ENCODE measurements around the gene DAZAP1. TPM values are rescaled to one million over a fixed set of nuclear protein-coding genes. Genes with fewer than 3 reads are reported as not detected.
A peak's percentile ranks its signal among the peaks of the same experiment; 100 is the strongest.

The DAZAP1 gene
- total RNA-seq, 2 donors from 2014 or later = 233 to 282 TPM

DNA sequence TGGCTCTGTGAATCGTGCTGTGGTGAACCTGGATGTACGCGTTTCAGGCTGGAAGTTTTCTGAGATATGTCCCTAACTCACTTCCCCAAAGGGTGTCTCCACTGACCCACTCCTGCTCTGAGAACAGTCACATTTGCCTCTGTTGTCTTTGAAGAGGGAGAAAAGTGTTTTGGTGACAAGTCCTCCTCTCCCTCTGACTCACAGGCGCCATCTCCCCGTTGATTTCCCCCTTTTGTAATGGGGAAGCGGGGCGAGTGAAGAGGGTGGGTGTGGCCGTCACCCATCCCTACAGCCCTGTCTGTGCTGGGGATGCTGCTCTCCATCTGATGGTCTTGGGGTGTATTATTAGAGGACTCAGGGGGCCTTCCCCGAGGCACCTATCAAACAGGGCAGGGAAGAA is 52.1 kb downstream of the DAZAP1 start:
- no peak for DNase-seq (ENCODE audit: low spot score)
- no peak for ATAC-seq
- peaks cover 0 to 11% of the 10 kb centered on the region in 2 donors for H3K27me3 Mint-ChIP-seq
- H3K36me3 Mint-ChIP-seq = no peaks in the 10 kb centered on the region
- no peaks in the 10 kb centered on the region for H3K9me3 Mint-ChIP-seq
- peaks cover 0 to 5% of the 10 kb centered on the region in 2 donors for H3K4me1 Mint-ChIP-seq (ENCODE audit: low read depth in 2 of 2)
- H3K4me3 Mint-ChIP-seq = no peak overlapping the region
- H3K27ac Mint-ChIP-seq = no peak overlapping the region

DNA sequence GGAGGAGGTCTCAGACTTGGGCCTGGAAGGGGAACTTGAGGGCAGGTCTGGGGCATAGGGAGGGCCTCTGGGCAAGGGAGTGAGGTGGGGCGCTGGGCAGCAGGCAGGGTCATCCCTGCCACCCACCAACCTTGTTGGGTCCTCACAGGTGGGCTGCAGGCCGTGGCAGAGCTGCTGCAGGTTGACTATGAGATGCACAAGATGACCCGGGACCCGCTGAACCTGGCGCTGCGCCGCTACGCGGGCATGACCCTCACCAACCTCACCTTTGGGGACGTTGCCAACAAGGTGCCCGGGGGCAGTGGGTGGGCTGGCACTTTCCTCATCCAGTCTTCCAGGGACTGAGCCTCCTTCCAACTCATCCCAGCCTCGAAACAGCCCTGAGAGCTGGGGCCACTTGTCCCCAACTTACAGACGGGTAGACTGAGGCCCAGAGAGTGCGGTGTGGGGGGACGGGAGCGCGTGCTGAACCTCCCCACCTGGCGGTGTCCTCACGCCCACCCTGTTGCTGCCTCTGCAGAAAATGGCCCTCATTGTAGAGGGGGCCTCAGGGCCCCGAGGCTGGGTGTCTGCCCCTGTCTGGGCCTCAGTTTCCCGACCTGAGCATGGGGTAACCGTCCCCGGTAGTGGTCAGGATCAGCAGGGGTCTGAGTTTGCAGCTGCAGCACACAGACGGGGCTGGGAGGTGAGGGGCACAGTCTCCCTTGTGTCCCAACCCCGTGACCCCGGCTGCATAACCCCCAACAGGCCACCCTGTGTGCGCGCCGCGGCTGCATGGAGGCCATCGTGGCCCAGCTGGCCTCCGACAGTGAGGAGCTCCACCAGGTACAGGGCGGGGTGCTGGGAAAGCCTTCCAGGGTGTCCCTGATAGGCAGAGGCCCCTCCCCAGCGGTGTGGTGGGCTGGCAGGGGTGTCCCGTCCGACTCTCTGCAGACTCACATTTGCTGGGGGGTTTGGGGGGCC is 52.9 kb downstream of the DAZAP1 start:
- Mint-ChIP-seq H3K9me3 (no peaks in the 10 kb centered on the region), H3K36me3 (no peaks in the 10 kb centered on the region), H3K4me3 (no peak overlapping the region), H3K27me3 (peaks cover 0 to 9% of the 10 kb centered on the region in 2 donors), H3K27ac (no peak overlapping the region), H3K4me1 (ENCODE audit: low read depth in 2 of 2) (peaks cover 0 to 5% of the 10 kb centered on the region in 2 donors)
- ATAC-seq (no peak), DNase-seq (ENCODE audit: low spot score) (no peak)

DNA sequence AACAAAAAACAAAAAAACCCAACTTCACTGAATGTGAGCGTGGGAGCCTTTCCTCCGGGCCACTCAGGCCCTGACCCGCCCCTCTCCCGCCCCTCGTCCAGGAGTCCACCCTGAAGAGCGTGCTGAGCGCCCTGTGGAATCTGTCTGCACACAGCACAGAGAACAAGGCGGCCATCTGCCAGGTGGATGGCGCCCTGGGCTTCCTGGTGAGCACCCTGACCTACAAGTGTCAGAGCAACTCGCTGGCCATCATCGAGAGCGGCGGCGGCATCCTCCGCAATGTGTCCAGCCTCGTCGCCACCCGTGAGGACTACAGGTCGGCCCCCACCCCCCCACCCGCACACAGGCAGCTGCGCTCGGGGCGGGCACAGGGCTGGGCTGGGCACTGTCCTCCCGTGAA is 54.5 kb downstream of the DAZAP1 start:
- Mint-ChIP-seq H3K4me3 (no peak overlapping the region), H3K4me1 (ENCODE audit: low read depth in 2 of 2) (no peaks in the 10 kb centered on the region), H3K27ac (no peak overlapping the region), H3K9me3 (no peaks in the 10 kb centered on the region), H3K27me3 (peaks cover 0 to 4% of the 10 kb centered on the region in 2 donors), H3K36me3 (no peaks in the 10 kb centered on the region)
- no peak for ATAC-seq
- no peak for DNase-seq (ENCODE audit: low spot score)

DNA sequence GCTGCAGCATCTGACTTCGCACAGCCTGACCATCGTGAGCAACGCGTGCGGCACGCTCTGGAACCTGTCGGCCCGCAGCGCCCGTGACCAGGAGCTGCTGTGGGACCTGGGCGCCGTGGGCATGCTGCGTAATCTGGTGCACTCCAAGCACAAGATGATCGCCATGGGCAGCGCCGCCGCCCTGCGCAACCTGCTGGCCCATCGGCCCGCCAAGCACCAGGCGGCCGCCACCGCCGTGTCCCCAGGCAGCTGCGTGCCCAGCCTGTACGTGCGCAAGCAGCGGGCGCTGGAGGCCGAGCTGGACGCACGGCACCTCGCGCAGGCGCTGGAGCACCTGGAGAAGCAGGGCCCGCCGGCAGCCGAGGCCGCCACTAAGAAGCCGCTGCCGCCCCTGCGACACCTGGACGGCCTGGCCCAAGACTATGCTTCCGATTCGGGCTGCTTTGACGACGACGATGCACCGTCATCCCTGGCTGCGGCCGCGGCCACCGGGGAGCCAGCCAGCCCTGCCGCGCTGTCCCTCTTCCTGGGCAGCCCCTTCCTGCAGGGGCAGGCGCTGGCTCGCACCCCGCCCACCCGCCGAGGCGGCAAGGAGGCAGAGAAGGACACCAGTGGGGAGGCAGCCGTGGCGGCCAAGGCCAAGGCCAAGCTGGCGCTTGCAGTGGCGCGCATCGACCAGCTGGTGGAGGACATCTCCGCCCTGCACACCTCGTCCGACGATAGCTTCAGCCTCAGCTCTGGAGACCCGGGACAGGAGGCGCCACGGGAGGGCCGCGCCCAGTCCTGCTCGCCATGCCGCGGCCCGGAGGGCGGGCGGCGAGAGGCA is 58.0 kb downstream of the DAZAP1 start:
- ATAC-seq = peak; percentile 50 to 68
- no peak for DNase-seq (ENCODE audit: low spot score)
- Mint-ChIP-seq H3K27me3 (no peaks in the 10 kb centered on the region), H3K9me3 (no peaks in the 10 kb centered on the region), H3K27ac (no peak overlapping the region), H3K4me1 (ENCODE audit: low read depth in 2 of 2) (peaks cover 0 to 3% of the 10 kb centered on the region in 2 donors), H3K36me3 (no peaks in the 10 kb centered on the region), H3K4me3 (no peak overlapping the region)

DNA sequence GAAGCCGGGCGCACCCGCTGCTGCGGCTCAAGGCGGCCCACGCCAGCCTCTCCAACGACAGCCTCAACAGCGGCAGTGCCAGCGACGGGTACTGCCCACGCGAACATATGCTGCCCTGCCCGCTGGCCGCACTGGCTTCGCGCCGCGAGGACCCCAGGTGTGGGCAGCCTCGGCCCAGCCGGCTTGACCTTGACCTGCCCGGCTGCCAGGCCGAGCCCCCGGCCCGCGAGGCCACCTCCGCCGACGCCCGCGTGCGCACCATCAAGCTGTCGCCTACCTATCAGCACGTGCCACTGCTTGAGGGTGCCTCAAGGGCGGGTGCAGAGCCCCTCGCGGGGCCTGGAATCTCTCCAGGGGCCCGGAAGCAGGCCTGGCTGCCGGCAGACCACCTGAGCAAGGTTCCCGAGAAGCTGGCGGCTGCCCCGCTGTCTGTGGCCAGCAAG is 58.7 kb downstream of the DAZAP1 start:
- H3K4me1 Mint-ChIP-seq (ENCODE audit: low read depth in 2 of 2) = peaks cover 0 to 3% of the 10 kb centered on the region in 2 donors
- ATAC-seq (no peak), DNase-seq (ENCODE audit: low spot score) (no peak)
- no peak overlapping the region for H3K27ac Mint-ChIP-seq
- H3K4me3 Mint-ChIP-seq = no peak overlapping the region
- no peaks in the 10 kb centered on the region for H3K36me3 Mint-ChIP-seq
- no peaks in the 10 kb centered on the region for H3K9me3 Mint-ChIP-seq
- H3K27me3 Mint-ChIP-seq = no peaks in the 10 kb centered on the region

DNA sequence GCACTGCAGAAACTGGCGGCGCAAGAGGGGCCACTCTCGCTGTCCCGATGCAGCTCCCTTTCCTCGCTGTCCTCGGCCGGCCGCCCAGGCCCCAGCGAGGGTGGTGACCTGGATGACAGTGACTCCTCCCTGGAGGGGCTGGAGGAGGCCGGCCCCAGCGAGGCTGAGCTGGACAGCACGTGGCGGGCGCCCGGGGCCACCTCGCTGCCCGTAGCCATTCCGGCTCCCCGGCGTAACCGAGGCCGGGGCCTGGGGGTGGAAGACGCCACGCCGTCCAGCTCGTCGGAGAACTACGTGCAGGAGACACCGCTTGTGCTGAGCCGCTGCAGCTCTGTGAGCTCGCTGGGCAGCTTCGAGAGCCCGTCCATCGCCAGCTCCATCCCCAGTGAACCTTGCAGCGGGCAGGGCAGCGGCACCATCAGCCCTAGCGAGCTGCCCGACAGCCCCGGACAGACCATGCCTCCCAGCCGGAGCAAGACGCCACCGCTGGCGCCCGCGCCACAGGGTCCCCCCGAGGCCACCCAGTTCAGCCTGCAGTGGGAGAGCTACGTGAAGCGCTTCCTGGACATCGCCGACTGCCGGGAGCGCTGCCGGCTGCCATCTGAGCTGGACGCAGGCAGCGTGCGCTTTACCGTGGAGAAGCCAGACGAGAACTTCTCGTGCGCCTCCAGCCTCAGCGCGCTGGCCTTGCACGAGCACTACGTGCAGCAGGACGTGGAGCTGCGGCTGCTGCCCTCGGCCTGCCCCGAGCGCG is 59.3 kb downstream of the DAZAP1 start:
- Mint-ChIP-seq H3K27ac (no peak overlapping the region), H3K4me3 (no peak overlapping the region), H3K27me3 (no peaks in the 10 kb centered on the region), H3K36me3 (no peaks in the 10 kb centered on the region), H3K4me1 (ENCODE audit: low read depth in 2 of 2) (peaks cover 0 to 3% of the 10 kb centered on the region in 2 donors), H3K9me3 (no peaks in the 10 kb centered on the region)
- no peak for ATAC-seq
- no peak for DNase-seq (ENCODE audit: low spot score)

DNA sequence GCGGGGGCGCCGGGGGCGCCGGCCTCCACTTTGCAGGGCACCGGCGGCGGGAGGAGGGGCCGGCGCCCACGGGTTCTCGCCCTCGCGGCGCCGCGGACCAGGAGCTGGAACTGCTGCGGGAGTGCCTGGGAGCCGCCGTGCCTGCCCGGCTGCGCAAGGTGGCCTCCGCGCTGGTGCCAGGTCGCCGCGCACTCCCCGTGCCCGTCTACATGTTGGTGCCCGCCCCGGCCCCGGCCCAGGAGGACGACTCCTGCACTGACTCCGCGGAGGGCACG is 59.8 kb downstream of the DAZAP1 start:
- Mint-ChIP-seq H3K4me1 (ENCODE audit: low read depth in 2 of 2) (peaks cover 0 to 5% of the 10 kb centered on the region in 2 donors), H3K9me3 (no peaks in the 10 kb centered on the region), H3K27me3 (no peaks in the 10 kb centered on the region), H3K27ac (no peak overlapping the region), H3K4me3 (no peak overlapping the region), H3K36me3 (no peaks in the 10 kb centered on the region)
- ATAC-seq = no peak
- no peak for DNase-seq (ENCODE audit: low spot score)

DNA sequence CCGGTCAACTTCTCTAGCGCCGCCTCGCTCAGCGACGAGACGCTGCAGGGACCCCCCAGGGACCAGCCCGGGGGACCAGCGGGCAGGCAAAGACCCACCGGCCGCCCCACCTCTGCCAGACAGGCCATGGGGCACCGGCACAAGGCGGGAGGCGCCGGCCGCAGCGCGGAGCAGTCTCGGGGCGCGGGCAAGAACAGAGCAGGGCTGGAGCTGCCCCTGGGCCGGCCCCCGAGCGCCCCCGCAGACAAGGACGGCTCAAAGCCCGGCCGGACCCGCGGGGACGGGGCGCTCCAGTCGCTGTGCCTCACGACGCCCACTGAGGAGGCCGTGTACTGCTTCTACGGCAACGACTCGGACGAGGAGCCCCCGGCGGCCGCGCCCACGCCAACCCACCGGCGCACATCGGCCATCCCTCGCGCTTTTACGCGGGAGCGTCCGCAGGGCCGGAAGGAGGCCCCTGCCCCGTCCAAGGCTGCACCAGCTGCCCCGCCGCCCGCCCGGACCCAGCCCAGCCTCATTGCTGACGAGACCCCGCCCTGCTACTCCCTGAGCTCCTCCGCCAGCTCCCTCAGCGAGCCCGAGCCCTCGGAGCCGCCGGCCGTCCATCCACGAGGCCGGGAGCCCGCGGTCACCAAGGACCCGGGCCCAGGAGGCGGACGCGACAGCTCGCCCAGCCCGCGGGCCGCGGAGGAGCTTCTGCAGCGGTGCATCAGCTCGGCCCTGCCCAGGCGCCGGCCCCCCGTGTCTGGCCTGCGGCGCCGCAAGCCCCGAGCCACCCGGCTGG is 60.3 kb downstream of the DAZAP1 start:
- ATAC-seq (no peak), DNase-seq (ENCODE audit: low spot score) (no peak)
- Mint-ChIP-seq H3K4me3 (no peak overlapping the region), H3K27ac (no peak overlapping the region), H3K27me3 (no peaks in the 10 kb centered on the region), H3K9me3 (no peaks in the 10 kb centered on the region), H3K4me1 (ENCODE audit: low read depth in 2 of 2) (peaks cover 0 to 5% of the 10 kb centered on the region in 2 donors), H3K36me3 (no peaks in the 10 kb centered on the region)

DNA sequence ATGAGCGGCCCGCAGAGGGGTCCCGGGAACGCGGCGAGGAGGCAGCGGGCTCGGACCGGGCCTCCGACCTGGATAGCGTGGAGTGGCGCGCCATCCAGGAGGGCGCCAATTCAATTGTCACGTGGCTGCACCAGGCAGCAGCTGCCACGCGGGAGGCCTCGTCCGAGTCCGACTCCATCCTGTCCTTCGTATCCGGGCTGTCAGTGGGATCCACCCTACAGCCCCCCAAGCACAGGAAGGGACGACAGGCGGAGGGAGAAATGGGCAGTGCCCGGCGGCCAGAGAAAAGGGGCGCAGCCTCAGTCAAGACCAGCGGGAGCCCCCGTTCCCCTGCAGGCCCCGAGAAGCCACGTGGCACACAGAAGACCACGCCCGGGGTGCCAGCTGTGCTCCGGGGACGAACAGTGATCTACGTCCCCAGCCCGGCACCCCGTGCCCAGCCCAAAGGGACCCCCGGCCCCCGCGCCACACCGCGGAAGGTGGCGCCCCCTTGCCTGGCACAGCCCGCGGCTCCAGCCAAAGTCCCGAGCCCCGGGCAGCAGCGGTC is 61.0 kb downstream of the DAZAP1 start:
- ATAC-seq (no peak), DNase-seq (ENCODE audit: low spot score) (no peak)
- H3K36me3 Mint-ChIP-seq = no peaks in the 10 kb centered on the region
- H3K27ac Mint-ChIP-seq = no peak overlapping the region
- H3K9me3 Mint-ChIP-seq = no peaks in the 10 kb centered on the region
- no peak overlapping the region for H3K4me3 Mint-ChIP-seq
- H3K27me3 Mint-ChIP-seq = no peaks in the 10 kb centered on the region
- peaks cover 0 to 10% of the 10 kb centered on the region in 2 donors for H3K4me1 Mint-ChIP-seq (ENCODE audit: low read depth in 2 of 2)

DNA sequence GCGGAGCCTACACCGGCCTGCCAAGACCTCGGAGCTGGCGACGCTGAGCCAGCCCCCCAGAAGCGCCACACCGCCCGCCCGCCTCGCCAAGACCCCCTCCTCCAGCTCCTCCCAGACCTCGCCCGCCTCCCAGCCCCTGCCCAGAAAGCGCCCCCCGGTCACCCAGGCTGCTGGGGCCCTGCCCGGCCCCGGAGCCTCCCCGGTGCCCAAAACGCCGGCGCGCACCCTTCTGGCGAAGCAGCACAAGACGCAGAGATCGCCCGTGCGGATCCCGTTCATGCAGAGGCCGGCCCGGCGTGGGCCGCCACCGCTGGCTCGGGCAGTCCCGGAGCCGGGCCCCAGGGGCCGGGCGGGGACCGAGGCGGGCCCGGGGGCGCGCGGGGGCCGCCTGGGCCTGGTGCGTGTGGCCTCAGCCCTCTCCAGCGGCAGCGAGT is 61.5 kb downstream of the DAZAP1 start:
- Mint-ChIP-seq H3K4me1 (ENCODE audit: low read depth in 2 of 2) (peaks cover 0 to 11% of the 10 kb centered on the region in 2 donors), H3K4me3 (no peak overlapping the region), H3K9me3 (no peaks in the 10 kb centered on the region), H3K27ac (no peak overlapping the region), H3K36me3 (no peaks in the 10 kb centered on the region), H3K27me3 (no peaks in the 10 kb centered on the region)
- no peak for DNase-seq (ENCODE audit: low spot score)
- peak in 1 of 2 donors; percentile 1 for ATAC-seq

DNA sequence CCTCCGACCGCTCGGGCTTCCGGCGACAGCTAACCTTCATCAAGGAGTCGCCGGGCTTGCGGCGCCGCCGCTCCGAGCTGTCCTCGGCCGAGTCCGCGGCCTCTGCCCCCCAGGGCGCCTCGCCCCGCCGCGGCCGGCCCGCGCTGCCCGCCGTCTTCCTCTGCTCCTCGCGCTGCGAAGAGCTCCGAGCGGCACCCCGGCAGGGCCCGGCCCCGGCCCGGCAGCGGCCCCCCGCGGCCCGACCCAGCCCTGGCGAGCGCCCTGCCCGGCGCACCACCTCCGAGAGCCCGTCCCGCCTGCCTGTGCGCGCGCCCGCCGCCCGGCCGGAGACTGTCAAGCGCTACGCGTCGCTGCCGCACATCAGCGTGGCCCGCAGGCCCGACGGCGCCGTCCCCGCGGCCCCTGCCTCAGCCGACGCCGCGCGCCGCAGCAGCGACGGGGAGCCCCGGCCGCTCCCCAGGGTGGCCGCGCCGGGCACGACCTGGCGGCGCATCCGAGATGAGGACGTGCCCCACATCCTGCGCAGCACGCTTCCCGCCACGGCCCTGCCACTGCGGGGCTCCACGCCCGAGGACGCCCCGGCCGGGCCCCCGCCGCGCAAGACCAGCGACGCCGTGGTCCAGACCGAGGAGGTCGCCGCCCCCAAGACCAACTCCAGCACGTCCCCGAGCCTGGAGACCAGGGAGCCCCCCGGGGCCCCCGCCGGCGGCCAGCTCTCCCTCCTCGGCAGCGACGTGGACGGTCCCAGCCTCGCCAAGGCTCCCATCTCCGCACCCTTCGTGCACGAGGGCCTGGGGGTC is 62.1 kb downstream of the DAZAP1 start:
- H3K36me3 Mint-ChIP-seq = no peaks in the 10 kb centered on the region
- peaks cover 0 to 11% of the 10 kb centered on the region in 2 donors for H3K4me1 Mint-ChIP-seq (ENCODE audit: low read depth in 2 of 2)
- H3K4me3 Mint-ChIP-seq = peak overlapping the region; percentile 70
- no peak overlapping the region for H3K27ac Mint-ChIP-seq
- DNase-seq (ENCODE audit: low spot score) = no peak
- H3K9me3 Mint-ChIP-seq = no peaks in the 10 kb centered on the region
- H3K27me3 Mint-ChIP-seq = no peaks in the 10 kb centered on the region
- peak; percentile 49 to 55 for ATAC-seq

DNA sequence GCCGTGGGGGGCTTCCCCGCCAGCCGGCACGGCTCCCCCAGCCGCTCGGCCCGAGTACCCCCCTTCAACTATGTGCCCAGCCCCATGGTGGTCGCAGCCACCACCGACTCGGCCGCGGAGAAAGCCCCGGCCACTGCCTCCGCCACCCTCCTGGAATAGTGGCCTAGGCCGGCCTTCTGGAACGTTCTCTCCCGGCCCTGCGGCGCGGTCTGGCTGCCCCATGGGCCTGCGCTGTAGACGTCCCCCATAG is 62.6 kb downstream of the DAZAP1 start:
- Mint-ChIP-seq H3K27me3 (no peaks in the 10 kb centered on the region), H3K4me3 (peak overlapping the region; percentile 70), H3K27ac (no peak overlapping the region), H3K9me3 (no peaks in the 10 kb centered on the region), H3K36me3 (no peaks in the 10 kb centered on the region), H3K4me1 (ENCODE audit: low read depth in 2 of 2) (peaks cover 0 to 11% of the 10 kb centered on the region in 2 donors)
- ATAC-seq (no peak), DNase-seq (ENCODE audit: low spot score) (no peak)

Data from natural killer cell treated with Interleukin-12 subunit alpha and Interleukin-12 subunit beta and Interleukin-15 and Interleukin-18, amount 100 ng/mL, for 72 hours (primary cell).